Measurements from ENCODE around the gene FCHO1.

Gene FCHO1

DNA sequence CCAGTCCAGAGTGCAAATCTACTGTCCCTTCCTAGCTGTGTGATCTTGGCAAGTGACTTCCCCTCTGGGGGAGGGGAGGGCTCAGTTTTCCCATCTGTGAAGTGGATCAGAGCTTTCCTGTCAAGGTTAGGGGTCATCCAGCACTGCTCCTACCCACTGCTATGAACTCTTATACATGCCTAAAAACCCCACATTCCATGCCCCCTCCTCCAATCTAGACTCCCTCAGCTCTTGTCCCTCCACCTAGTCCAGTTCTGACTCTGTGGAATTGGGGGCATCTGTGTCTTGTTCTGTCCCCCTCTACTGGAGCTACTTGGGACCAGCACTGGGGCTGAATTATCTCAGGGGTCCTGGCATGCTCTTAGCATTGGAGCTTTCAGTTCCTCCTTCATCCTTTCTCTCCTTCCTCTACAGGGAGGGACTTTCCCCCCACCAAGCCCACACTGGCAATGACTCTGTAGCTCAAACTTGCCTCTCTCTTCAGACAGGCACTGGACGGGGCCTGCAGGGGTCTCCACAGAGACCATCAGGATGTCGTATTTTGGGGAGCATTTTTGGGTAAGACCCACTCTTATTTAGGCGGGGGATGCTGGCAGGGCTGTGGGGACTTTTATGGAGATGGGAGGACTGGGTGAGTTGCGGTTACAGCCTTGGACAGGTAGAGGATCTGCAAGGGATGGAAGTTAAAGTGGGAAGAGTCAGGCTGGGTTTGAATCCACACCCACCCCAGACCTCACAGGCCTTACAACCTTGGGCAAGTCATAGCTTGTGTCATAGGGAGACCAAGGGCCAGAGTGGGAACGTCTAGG, 3.6 kb downstream of the FCHO1 start:
- no peak for TF ChIP-seq CTCF (conservative IDR thresholded peaks at IDR 0.05; ENCODE audit: low read depth)
- peak overlapping the region; percentile 76 for H3K27ac ChIP-seq
- no peak for DNase-seq (ENCODE audit: low spot score)
- POLR2A ChIA-PET (ENCODE audit: low non-redundant PET) = no interaction called here
- CTCF ChIA-PET = interaction anchor here (0.8 to 2.7 kb wide), 3 partner anchors 12 to 1106 kb away, joined by 3 to 10 read pairs (median 3); no protein-coding TSS in a partner anchor

- no peak for DNase-seq (ENCODE audit: low spot score)
- H3K27ac ChIP-seq = peak overlapping the region; percentile 76
- CTCF ChIA-PET = interaction anchor here (1.0 to 2.7 kb wide), 2 partner anchors 11 to 29 kb away, joined by 3 to 10 read pairs; no protein-coding TSS in a partner anchor
- POLR2A ChIA-PET (ENCODE audit: low non-redundant PET) = no interaction called here
- no peak for TF ChIP-seq CTCF (conservative IDR thresholded peaks at IDR 0.05; ENCODE audit: low read depth)
Observed at GRCh38 chr19:17755443-17755890, 4.2 kb downstream of the FCHO1 start.

GRCh38 chr19:17755977-17756670, 4.8 kb downstream of the FCHO1 start:
- TF ChIP-seq CTCF (conservative IDR thresholded peaks at IDR 0.05; ENCODE audit: low read depth) = no peak
- POLR2A ChIA-PET (ENCODE audit: low non-redundant PET) = no interaction called here
- H3K27ac ChIP-seq = peak overlapping the region; percentile 76
- DNase-seq (ENCODE audit: low spot score) = no peak
- CTCF ChIA-PET = interaction anchor here (2.7 kb wide), 1 partner anchor 10 kb away, joined by 10 read pairs; no protein-coding TSS in a partner anchor

GRCh38 chr19:17757125-17757524, 5.8 kb downstream of the FCHO1 start:
- no peak for TF ChIP-seq CTCF (conservative IDR thresholded peaks at IDR 0.05; ENCODE audit: low read depth)
- POLR2A ChIA-PET (ENCODE audit: low non-redundant PET) = no interaction called here
- peak; percentile 73 for DNase-seq (ENCODE audit: low spot score)
- CTCF ChIA-PET = interaction anchor here (1.0 kb wide), 1 partner anchor 31 kb away, joined by 3 read pairs; no protein-coding TSS in a partner anchor
- peak overlapping the region; percentile 76 for H3K27ac ChIP-seq

- CTCF ChIA-PET = interaction anchor here (0.6 kb wide), 1 partner anchor 989 kb away, joined by 3 read pairs; no protein-coding TSS in a partner anchor
- no peak for TF ChIP-seq CTCF (conservative IDR thresholded peaks at IDR 0.05; ENCODE audit: low read depth)
- no peak for DNase-seq (ENCODE audit: low spot score)
- POLR2A ChIA-PET (ENCODE audit: low non-redundant PET) = no interaction called here
- peak overlapping the region; percentile 76 for H3K27ac ChIP-seq
Observed at GRCh38 chr19:17758515-17758914, 7.2 kb downstream of the FCHO1 start.

GRCh38 chr19:17761148-17761547, 9.9 kb downstream of the FCHO1 start:
- ChIA-PET POLR2A (ENCODE audit: low non-redundant PET) (interaction anchor here (0.5 kb wide), 1 partner anchor 1752 kb away, joined by 5 read pairs; no protein-coding TSS in a partner anchor), CTCF (interaction anchor here (0.5 to 0.7 kb wide), 2 partner anchors 54 to 258 kb away, joined by 4 read pairs; no protein-coding TSS in a partner anchor)
- no peak for DNase-seq (ENCODE audit: low spot score)
- no peak overlapping the region for H3K27ac ChIP-seq
- TF ChIP-seq CTCF (conservative IDR thresholded peaks at IDR 0.05; ENCODE audit: low read depth) = no peak
